GM21526 (cell line): Measurements from ENCODE around the gene PELI1.
A peak's percentile ranks its signal among the peaks of the same experiment; 100 is the strongest.

Source experiments
- ATAC-seq: cut with Tn5 transposase; IDR thresholded peaks from one replicate; pipeline ENCODE4 v1.9.1; 2021; ENCODE audit warnings: moderate library complexity; ENCODE audit not compliant: unreplicated experiment, low FRiP score

Gene PELI1

GRCh38 chr2:64157792-64158191, 13.6 kb upstream of the PELI1 start:
- no peak for ATAC-seq

GRCh38 chr2:64153811-64154210, 9.6 kb upstream of the PELI1 start:
- ATAC-seq, result no peak

GRCh38 chr2:64151476-64151875, 7.3 kb upstream of the PELI1 start:
- ATAC-seq, result no peak

- ATAC-seq, result no peak
These were observed 1.5 kb upstream of the PELI1 start for GRCh38 chr2:64145714-64146113.

- no peak for ATAC-seq
These were observed 899 bp upstream of the PELI1 start for GRCh38 chr2:64145119-64145518.

- peak; percentile 12 for ATAC-seq
These were observed 807 bp downstream of the PELI1 start for GRCh38 chr2:64143169-64144056.

- ATAC-seq, result no peak
These were observed 1.5 kb downstream of the PELI1 start for GRCh38 chr2:64142741-64143168.

- ATAC-seq, result no peak
These were observed 2.4 kb downstream of the PELI1 start for GRCh38 chr2:64141674-64142405.

- no peak for ATAC-seq
These were observed 3.5 kb downstream of the PELI1 start for GRCh38 chr2:64140665-64141200.

- ATAC-seq, result no peak
These were observed 4.3 kb downstream of the PELI1 start for GRCh38 chr2:64139956-64140355.

GRCh38 chr2:64137996-64138395, 6.2 kb downstream of the PELI1 start:
- ATAC-seq, result no peak

GRCh38 chr2:64137567-64137966, 6.7 kb downstream of the PELI1 start:
- no peak for ATAC-seq

GRCh38 chr2:64135421-64135820, 8.8 kb downstream of the PELI1 start:
- ATAC-seq, result no peak

- ATAC-seq, result no peak
These were observed 9.4 kb downstream of the PELI1 start for GRCh38 chr2:64134813-64135212.

GRCh38 chr2:64133828-64134227, 10.4 kb downstream of the PELI1 start:
- ATAC-seq, result no peak

GRCh38 chr2:64133354-64133753, 10.9 kb downstream of the PELI1 start:
- no peak for ATAC-seq

- no peak for ATAC-seq
These were observed 13.9 kb downstream of the PELI1 start for GRCh38 chr2:64130333-64130732.

GRCh38 chr2:64128943-64129391, 15.3 kb downstream of the PELI1 start:
- no peak for ATAC-seq

- ATAC-seq, result no peak
These were observed 15.8 kb downstream of the PELI1 start for GRCh38 chr2:64128406-64128805.

GRCh38 chr2:64127119-64127518, 17.1 kb downstream of the PELI1 start:
- no peak for ATAC-seq

- ATAC-seq, result no peak
These were observed 17.6 kb downstream of the PELI1 start for GRCh38 chr2:64126601-64127000.
